Ovary (tissue), 3 donors: ENCODE results near the gene CYP27B1.

Source experiments
- POLR2A ChIP-seq: fragments of 450-650 bp; IDR thresholded peaks from one replicate; pipeline ENCODE4 v1.6.1; 2017; ENCODE audit warnings: antibody characterized with exemption, mild to moderate bottlenecking, moderate library complexity
- TF ChIP-seq, protein P1 (sequence below), 3 donors: fragments of 450-650 bp in 2 of 3; fragments of 200-600 bp in 1 of 3; IDR thresholded peaks; one replicate each; pipeline versions ENCODE4 v1.5.1 to v1.8.0; 2016 to 2022; ENCODE audit warnings: antibody characterized with exemption in 3 of 3, mild to moderate bottlenecking in 1 of 3
- donor health status: DM: no; HTN: no; CAD: no.

GRCh38 chr12:57765698-57766463 lies 997 bp downstream of the CYP27B1 start:
- TF ChIP-seq, protein P1, sequence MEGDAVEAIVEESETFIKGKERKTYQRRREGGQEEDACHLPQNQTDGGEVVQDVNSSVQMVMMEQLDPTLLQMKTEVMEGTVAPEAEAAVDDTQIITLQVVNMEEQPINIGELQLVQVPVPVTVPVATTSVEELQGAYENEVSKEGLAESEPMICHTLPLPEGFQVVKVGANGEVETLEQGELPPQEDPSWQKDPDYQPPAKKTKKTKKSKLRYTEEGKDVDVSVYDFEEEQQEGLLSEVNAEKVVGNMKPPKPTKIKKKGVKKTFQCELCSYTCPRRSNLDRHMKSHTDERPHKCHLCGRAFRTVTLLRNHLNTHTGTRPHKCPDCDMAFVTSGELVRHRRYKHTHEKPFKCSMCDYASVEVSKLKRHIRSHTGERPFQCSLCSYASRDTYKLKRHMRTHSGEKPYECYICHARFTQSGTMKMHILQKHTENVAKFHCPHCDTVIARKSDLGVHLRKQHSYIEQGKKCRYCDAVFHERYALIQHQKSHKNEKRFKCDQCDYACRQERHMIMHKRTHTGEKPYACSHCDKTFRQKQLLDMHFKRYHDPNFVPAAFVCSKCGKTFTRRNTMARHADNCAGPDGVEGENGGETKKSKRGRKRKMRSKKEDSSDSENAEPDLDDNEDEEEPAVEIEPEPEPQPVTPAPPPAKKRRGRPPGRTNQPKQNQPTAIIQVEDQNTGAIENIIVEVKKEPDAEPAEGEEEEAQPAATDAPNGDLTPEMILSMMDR (IDR thresholded peaks at IDR 0.05): no peak
- TF ChIP-seq POLR2A: no peak
